HG02852 (cell line): ENCODE results near the gene TCTN3.
A peak's percentile ranks its signal among the peaks of the same experiment; 100 is the strongest.
"Not testable (repeated sequence)": the region's sequence is repeated elsewhere in the genome, so short reads cannot be mapped to it uniquely, and the experiment has no call there.

Source experiments
- ATAC-seq: cut with Tn5 transposase; IDR thresholded peaks from one replicate; pipeline ENCODE4 v1.9.1; 2021; ENCODE audit warnings: mild to moderate bottlenecking, moderate library complexity; ENCODE audit not compliant: unreplicated experiment

The TCTN3 gene

DNA sequence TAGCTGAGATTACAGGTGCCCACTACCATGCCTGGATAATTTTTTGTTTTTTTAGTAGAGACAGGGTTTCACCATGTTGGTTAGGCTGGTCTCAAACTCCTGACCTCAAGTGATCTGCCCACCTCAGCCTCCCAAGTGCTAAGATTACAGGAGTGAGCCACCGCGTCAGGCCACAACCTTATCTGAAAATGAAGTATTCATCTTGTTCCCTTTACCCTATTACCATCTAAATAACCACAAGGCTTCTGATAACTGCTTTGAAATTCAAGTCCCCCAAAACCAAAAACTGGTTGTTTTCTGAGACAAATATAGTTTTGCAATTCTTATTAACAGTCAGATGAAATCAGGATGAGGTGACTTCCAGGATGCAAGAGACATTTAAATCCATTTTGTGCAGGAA, 2.4 kb downstream of the TCTN3 start:
- ATAC-seq: no peak

DNA sequence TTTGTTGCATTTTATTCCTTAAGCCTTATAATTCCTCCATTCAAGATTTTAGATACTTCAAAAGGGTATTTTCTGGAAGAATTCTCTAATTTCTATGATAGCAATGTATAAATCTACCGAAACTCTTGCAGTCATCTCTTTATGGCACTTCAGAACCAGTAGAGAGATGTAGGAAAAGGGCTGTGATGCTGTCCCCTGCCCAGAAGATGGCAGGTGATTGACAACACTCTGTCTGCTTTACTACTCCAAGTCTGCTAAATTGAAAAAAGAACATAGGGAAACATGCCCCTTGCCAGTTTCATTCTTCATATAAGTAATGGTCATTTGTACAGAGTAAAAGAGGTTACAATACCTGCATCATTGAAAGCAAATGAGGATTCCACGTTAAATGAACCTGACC, 5.1 kb downstream of the TCTN3 start:
- ATAC-seq: no peak

DNA sequence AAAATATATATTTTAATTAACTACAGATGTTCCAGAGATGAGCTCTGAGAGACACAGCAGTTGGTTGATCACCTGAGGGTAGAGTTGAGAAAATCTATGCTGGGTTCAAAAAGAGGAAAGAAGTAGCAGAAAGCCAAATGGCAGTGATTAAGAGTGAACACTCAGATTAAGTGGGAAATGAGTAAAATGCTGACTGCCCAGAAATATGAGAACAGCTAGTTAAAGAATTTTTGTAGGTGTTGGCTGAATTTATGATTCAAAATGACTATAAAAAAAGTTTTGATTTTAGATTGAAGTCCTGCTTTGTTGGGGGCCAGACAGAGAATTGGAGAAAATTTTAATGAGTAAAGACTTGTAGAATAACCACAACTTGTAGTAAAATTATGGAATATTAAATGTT, 9.8 kb downstream of the TCTN3 start:
- ATAC-seq: no peak

DNA sequence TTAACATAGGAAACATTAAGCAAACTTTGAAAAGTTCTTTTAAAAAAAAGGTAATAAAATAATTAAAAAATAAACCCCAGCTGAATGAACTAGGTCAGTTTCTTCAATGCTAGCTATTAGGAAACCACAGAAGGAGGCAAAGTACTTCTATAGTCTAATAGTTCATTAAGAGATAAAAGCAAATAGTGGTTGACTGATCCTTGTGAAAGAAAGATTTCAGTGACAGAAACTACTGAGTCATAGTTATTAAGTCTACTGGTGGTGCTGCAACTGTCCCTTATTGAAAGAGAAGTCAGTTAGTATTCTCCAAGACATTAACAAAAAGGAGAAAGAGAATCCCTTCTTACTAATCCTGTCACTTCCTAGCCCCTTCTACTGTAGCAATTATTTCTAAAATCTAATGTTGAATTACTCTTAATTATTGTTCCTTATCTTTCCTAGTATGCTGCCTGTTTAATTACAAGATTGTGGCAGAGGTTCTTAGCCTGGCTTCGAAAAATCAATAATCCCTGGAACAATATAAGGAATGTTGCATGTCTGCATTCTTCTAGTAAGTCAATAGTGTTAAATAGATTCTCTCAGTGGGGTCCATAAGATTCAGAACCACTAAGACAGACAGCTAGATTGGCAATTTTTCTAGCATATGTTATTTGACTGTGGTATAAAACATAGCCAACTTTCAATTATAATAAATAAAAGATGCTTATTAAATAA, 18.2 kb downstream of the TCTN3 start:
- no peak for ATAC-seq

DNA sequence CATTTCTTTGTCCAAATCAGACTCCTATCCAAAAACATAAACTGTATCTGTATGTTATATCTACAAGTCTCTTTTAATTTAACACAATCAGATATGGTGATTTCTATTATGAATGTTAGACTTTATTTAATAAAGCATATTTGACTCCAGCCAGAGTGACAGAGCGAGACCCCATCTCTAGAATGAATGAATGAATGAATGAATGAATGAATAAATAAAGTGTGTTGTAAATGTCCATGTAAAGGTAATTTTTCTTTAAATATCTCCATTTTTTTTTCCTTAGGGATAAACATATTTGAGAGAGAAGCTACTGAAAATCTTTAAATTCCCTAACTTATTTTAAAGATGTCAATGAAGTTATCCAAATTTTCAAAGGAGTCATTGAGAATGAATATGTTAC, 19.1 kb downstream of the TCTN3 start:
- ATAC-seq: no peak

DNA sequence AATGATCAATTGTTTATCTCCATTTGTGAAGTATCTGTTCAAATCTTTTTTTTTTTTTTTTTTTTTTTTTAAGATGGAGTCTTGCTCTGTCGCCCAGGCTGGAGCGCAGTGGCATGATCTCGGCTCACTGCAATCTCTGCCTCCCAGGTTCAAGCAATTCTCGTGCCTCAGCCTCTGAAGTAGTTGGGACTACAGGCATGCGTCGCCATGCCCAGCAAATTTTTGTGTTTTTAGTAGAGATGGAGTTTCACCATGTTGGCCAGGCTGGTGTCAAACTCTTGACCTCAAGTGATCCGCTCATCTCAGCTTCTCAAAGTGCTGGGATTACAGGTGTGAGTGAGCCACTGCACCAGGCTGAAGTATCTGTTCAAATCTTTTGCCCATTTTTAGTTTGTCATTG, 21.1 kb downstream of the TCTN3 start:
- not testable (repeated sequence) for ATAC-seq

DNA sequence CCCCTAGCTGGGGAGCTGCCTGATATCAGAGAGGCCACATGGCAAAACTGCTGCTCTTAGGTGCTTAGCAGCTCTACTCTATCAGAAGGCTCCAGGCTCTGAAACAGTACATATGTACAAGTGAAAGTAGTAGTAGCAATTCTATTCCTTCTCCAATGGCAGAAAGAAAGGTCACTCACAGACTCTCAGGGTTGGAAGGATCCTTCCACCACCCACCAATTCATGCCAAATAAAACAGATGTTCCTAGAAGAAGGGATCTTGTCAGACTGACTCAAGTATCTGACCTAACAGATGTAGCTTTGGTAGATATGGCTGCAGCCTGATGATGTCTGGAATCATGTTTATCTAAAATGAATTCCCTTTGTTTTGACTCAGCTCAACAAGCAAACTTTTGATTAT, 29.2 kb downstream of the TCTN3 start:
- no peak for ATAC-seq

DNA sequence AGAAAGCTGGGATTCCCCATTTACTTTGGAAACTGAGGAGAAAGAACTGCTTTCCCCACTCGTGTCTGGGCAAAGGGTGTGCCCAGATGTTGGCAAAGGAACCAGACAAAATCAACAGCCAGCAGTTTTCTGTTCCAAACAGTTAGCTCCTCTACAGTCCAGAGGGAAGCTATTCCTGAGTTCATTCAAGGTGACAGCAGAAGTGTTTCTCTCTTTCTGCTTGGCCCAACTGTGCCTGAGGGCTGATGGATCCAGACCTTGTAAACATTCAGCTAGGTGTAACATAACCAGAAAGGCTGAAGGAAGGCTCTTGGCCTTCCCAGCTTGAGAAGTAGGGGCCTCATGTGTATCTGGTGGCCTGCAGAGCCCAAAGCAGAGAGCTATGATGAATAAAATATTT, 30.2 kb downstream of the TCTN3 start:
- ATAC-seq: no peak

DNA sequence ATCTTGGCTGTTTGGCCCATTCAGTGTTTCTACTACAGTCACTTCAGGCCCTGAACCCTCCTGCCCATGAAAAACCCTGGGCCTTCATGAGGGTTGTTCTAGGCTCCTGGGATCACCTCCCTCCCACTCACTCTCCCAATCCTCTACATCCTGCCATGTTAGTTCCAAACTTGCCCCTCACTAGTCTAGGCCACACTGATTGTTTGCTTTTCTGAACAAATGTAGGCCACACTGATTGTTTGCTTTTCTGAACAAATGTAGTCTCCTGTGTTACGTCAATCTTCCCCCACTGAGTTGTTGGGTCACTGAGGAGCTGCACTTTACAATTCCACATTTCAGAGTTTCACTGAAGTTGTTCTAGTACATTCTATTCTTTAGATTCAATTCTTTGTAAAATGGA, 31.9 kb downstream of the TCTN3 start:
- ATAC-seq: no peak

DNA sequence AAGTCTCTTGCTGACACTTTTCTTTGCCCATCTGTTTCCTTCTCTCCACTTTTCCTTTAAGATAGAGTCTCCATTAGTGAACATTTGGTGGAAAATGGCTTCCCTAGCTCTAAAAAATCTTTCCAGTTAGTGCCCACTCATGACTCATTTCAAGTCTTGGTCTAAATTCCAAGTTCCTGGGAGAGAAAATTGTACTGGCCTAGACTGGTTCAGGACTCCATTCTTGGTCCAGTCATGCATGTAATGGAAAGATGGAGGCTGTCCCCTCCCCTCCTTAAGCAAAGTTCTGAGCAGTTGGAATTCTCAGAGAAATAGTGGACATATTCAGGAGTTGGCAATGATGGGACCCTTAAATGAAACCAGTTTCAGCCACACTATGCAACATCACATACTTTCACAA, 33.4 kb downstream of the TCTN3 start:
- ATAC-seq: no peak

DNA sequence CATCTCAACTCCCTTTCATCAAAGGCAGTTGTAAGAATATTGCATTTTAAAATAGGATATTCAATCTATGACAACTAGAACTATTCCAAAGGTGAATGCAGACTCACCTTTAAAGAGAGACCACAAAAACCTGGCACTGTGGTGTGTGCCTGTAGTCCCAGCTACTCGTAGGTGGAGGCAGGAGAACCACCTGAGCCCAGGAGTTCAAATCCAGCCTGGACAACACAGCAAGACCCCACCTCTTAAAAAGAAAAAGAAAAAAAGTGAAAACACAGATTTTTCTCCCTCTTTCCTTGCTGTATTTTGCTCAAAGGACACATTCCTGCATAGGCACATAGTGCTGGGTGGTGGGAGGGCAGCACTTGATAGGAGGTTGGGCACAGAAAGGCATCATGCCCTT, 36.5 kb downstream of the TCTN3 start:
- no peak for ATAC-seq

DNA sequence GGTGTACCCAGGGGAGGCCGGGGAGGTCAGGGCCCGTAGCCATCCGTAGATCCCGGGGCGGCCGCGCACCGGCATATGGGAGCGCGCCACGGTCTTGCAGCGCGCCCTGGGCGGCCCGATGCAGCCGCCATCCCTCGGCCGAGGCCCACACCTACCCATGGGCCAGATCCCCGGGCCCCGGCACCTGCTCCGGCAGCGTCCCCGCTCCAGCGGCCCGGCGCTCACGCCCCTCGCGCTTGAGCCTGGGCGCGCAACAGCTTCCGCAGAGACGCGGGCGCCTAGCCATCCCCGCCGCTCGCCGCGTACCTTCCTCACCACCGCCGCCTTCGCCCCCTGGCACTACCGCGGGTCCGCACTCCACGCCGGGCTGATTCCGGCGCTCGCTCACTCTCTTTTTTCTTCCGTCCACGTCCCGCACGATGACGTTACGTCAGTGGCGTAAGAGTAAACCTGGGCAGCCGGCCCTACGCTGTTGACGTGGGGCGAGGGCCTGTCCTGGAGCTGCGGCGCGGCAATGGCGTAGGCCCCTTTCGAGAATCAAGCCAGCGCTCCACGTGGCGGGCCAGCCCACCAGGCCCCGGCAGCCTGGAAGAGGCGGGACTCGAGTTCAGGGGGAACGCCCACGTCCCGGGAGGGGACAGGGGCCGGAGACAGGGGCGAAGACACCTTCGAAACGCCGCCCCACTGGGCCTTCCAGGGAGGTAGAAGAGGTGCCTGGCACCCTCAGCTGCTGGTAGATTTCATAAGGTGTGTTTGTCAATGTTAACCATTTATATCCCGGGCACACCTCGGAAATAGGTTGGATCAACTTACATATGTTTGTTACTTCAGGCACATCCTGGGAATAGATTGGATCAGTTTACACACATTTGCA, 37.2 kb downstream of the TCTN3 start, which contains the start of gene ALDH18A1:
Gene ALDH18A1, minus strand, starts transcription at position 421 of the 874 bp plus-strand sequence. CDS start 3,334 bp downstream, outside the sequence.
- peak; percentile 84 for ATAC-seq

DNA sequence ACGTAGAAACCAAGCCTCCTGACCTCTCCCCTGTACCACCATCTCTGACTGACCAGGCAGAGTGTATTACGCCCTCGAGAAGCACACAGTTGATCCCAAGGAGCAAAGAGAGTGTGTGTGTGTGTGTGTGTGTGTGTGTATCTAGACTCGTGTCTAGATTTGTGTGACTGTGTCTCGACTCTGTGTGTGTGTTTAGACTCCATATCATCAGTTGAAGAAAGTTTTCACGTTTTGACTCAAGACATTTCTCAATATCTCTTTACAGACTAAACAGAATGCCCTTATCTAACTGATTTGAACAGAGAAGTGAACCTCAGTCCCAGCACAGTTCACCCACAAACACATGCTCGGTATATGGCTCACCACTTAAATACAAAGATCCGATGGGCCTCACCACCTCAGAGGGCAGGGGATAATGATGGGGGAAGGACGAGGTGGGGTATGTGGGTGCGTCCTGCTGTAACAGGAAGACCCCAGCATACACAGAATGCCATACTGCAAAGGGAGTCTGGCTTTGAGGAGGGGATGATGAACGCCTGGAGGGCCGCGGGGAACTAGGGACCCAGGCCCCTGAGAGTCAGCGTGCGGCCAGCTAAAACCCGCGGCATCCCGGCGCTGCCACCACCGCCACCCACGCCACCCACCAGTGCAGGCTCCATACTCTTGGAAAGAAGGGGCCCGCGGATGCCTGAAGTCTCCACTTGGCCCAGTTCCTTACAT, 38.0 kb downstream of the TCTN3 start:
- peak; percentile 8 for ATAC-seq

DNA sequence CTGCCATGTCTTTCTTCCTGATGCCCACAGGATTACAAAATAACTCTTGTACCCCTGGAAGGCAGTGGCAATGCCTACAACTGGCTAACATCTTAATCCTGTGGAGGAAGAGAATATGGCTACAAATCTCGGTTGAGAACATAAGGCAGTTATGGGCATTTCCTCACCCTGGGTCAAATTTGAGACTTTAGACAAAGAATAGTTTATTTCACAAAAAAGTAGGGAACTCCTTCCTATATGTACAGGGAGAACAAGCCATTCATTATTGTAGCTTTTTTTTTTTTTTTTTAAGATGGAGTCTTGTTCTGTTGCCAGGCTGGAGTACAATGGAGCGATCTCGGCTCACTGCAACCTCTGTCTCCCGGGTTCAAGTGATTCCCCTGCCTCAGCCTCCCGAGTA, 39.8 kb downstream of the TCTN3 start:
- no peak for ATAC-seq

DNA sequence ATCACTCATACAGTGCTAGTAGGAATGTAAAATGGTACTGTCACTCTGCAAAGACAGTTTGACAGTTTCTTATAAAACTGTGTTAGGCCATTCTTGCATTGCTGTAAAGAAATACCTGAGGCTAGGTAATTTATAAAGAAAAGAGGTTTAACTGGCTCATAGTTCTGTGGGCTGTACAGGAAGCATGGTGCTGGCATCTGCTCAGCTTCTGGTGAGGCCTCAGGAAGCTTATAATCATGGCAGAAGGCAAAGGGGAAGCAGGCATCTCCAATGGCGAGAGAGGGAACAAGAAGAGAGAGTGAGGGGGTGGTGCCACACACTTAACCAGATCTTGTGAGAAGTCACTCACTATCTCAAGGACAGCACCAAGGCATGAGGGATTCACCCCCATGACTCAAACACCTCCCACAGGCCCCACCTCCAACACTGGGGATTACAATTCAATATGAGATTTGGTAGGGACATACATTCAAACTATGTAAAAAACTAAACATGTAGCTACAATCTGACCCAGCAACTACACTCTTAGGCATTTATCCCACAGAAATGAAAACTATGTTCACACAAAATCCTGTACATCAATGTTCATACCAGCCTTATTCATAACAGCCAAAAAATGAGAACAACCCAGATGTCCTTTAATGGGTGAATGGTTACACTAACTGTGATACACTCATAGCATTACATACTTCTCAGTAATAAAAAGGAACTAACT, 42.2 kb downstream of the TCTN3 start:
- no peak for ATAC-seq

DNA sequence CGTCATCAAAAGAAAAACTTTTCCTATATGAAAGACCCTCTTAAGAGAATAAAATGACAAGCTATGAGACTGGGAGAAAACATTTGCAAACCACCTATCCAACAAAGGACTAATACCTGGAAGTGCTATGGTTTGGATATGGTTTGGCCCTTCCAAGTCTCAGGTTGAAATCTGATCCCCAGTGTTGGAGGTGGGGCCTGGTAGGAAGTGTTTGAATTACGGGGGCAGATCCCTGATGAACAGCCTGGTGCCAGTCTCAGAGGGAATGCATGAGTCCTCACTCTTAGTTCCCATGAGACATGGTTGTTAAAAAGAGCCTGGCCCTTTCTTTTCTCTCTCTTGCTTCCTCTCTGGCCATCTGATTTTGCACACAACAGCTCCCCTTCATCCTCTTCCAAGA, 43.5 kb downstream of the TCTN3 start:
- ATAC-seq: no peak

DNA sequence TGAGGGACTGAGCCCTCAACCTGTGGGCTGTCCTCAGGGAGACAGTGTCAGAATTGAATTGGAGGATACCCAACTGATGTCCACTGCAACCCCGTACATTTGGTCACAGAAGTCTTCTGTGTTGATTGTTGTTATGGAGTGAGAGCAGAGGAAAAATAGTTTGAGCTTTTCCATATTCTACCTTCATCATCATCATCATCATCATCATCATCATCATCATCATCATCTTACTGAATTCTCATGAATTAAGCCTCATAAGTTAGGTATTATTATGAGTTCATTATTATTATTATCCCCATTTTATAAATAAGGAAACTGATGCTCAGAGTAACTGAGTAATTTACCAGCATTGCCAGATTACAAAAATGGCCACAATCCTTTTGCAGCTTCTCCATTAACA, 45.6 kb downstream of the TCTN3 start:
- no peak for ATAC-seq

DNA sequence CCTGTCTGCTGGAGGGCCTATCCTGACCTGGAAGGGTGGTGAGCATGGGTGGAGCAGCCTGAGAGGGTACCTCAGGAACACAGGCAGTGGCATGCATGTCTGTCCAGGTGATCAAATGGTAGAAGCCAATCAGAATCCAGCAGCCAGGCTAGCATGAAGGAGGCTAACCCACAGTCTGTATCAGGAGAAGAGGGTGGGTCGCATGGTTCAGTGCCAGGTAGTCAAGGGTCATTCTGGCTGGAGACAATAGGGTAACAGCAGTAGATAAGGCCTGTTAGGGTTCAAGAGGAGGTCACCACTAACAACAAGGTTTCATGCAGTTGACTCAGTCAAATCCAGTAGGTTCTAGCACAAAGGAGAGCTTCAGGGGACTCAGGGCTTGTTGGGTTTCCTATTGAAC, 47.6 kb downstream of the TCTN3 start:
- ATAC-seq: no peak

DNA sequence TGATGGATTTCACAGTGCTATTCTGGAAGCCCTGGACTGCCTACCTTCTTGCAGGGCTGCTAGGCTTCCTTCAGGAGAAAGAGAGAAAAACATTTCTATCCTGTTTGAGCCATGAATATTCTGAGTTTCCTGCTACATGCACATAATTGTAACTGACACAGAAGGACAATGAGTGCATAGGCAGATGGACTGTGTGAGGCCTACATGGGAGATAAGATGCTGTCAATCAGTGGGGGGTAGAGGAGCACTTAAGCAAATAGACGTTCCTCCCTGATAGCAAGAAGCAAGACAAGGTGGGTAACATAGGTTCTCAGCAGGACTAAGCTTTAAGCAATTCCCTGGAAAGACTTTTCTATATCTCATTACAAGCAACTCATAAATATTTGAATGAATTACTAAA, 48.8 kb downstream of the TCTN3 start:
- no peak for ATAC-seq

DNA sequence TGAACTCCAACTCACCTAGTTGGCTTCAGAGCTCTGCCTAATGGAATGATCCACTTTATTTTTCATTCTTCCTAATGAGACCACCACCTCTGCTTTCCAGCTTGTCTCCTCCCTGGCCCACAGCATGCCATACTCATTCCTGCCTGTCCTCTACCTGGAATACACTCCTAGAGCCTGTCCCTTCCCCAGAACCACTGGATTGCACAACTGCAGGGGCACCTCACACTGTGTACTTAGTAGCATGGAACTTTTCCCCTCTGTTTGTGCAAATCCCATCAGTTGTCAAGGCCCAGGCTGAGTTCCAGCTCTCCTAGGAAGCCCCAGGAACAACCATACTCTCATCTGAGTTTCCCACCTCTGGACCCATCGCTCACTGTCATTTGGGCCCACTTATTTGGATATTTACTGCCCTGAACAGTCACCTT, 52.8 kb downstream of the TCTN3 start:
- no peak for ATAC-seq

DNA sequence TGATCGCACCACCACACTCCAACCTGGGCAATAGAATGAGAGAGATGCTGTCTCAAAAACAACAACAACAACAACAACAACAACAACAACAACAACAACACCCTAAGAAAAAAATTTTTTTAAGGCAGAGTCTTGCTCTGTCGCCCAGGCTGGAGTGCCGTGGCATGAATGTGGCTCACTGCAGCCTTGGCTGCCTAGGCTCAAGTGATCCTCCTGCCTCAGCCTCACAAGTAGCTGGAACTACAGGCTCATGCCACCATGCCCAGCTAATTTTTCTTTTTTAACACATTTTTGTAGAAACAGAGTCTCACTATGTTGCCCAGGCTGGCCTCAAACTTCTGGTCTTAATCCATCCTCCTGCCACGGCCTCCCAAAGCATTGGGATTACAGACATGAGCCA, 55.8 kb downstream of the TCTN3 start:
- ATAC-seq: no peak
